ENCODE data around the gene RIC3.

The RIC3 gene

DNA sequence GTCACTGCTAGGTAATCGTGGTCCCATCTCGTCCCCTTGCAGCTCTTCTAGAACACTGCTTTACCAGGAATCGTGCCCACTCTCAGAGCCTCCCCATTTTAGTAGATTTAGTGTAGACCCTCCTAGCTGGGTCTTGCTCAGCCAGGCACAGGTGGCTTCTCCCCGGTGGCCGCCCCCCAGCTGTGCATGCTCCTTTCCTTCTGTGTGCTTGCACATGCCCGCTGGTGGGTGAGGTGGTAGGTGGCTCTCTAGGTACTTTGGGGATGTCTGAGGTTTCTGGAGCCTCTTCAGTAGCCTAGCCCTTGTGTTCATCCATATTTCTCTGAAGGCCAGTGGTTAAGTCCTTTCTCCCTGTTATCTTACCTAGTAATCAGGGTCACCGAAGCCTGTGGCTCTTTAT, 82.3 kb downstream of the RIC3 start:
- DNase-seq (ENCODE audit: low spot score): no peak

DNA sequence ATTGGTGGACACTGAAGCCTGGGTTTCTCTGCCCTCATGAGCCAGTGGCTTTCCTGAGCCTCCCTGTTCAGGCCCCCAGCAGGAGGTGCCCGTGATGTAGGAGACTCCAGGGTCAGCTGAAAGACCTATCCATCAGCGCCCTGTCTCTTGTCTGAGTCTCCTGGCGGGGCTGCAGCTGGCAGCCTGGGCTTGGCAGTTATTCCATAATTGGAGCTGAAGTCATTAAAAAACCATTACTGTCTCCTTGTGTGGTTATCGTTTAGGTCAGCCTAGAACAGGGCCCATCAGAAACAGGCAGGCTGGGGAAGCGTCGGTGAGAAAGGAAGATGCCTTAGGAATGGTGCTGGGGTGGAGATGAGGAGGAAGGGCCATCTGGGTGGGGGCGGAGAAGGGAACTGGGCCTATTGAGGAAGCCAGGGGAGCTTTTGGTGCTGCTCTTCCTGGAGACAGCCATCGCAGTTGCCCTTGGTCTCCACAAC, 82.8 kb downstream of the RIC3 start:
- no peak for DNase-seq (ENCODE audit: low spot score)

DNA sequence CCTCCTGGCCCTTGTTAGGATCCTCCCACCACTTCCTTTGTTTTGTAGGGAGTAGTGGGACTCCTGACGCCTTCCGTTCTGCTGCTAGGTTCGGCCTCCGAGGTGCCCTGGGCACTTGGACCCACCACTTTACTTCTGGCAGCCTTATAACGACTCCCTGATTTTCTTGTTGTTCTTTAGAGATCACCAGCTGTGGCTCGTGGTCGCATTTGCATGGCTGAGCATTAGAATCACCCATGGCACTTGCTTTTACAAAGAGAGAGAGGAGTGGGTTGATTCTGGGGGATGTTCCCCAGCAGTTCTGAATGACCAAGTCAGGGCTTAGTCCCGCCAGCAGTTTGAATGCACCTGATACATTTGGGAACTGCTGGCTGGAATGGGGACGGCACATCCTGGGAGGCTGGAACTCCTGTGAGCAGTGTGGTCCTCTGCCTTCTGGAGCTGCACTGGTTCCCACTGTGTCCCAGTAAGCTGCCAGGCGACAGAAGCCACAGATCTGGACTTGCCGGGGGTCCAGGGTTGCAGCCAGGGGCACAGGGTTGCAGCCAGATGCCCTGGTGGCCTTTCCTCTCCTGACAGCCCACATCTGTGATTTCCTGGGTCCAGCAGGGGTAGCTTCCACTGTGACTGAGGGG, 83.7 kb downstream of the RIC3 start:
- no peak for DNase-seq (ENCODE audit: low spot score)

DNA sequence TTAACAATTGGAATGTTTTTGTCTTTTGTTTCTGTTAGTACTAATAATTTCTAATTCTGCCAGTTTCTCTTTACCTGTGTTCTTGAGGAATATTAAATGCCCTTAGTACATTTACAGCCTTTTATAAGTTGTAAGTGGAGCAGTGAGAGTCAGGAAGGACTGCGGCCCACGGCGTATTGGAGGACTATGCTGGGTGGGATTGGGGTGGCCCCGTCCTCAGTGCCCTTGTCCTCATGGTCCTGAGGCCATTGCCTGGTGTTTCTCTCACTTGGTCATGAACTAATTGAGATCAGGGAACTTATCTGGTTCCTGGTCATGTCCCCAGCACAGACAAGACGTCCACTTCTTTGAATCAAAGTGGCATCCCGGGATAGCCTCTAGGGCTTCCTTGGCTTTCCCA, 84.5 kb downstream of the RIC3 start:
- DNase-seq (ENCODE audit: low spot score): no peak

- no peak for DNase-seq (ENCODE audit: low spot score)
Measured at GRCh38 chr11:8083871-8084281, 84.9 kb downstream of the RIC3 start.

DNA sequence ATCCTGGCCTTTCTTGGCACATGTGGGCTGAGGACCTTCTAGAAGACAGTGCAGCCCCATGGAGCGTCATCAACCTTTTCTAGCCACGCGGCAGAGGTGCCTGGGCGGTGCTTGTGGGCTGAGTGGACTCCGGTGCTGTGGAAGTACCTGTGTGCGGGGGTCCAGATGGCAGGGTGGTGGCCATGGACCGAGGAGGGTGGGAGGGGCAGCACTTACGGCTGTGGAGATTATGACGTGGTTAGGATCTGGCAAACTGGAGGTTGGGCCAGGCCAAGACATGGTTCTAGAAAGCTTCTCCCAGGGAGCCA, 85.8 kb downstream of the RIC3 start:
- DNase-seq (ENCODE audit: low spot score): no peak

- no peak for DNase-seq (ENCODE audit: low spot score)
Measured at GRCh38 chr11:8082391-8083087, 86.3 kb downstream of the RIC3 start.

- no peak for DNase-seq (ENCODE audit: low spot score)
Measured at GRCh38 chr11:8081591-8082250, 87.1 kb downstream of the RIC3 start.

GRCh38 chr11:8080674-8081590, 87.9 kb downstream of the RIC3 start, which contains the start of gene TUB:
Gene TUB, plus strand, starts transcription at chr11:8081211. Its CDS starts 300 bp downstream, at chr11:8081511.
- DNase-seq (ENCODE audit: low spot score): peak; percentile 40

DNA sequence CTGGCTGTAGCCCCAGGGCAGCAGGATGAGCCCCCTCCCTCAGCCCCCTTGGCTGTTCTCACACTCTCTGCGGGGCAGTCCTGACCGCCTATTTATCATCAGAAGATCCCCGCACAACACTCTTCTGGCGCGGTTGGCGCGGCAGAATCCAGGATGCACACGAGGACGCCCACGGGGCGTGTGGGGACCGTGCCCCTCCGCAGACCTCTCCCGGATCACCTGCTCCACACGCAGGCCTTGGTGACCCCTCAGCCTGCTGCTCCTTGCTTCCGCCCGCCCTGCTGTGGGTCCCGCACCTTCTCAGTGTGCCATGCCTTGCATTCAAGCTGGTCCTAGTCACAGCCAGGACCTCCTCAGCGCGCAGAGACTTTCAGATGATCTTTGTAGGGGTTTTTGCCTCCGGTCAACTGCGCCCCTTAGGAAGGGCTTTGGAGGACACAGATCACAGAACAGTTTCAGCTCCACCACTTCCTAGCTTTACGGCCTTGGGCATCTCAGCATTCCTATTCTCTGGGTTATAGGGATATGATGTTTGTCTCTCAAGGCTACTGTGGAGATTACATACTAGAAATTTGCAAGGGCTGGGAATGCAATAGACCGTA, 88.7 kb downstream of the RIC3 start:
- DNase-seq (ENCODE audit: low spot score): no peak

DNA sequence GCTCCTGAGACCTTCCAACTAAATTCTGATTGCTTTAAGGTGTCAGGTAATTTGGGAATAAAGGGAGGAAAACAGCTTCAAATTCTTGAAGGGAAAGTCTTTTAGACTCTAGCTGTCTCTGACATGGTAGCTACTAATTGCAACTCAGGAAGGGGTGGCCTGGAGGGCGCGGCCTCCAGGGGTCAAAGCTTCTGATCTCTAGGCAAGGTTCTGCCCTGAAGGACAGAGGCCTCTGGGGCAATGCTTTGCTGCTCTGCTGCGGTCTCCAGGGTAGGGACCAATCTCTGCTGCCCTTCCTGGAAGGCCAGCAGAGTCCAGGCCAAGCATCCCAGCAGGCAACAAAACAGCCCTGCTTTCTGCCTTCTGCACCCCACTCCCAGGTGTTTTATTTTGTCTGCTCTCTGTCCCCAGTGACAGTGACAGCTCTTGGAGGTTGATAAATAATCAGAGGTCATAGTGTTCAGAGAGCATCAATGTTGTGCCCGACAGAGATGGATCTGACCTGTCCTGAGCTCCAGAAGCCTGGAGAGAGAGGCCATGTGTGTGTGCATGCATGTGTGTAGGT, 89.6 kb downstream of the RIC3 start:
- DNase-seq (ENCODE audit: low spot score): no peak

- no peak for DNase-seq (ENCODE audit: low spot score)
Measured at GRCh38 chr11:8075119-8075726, 93.6 kb downstream of the RIC3 start.

GRCh38 chr11:8071616-8072581, 96.9 kb downstream of the RIC3 start:
- no peak for DNase-seq (ENCODE audit: low spot score)

DNA sequence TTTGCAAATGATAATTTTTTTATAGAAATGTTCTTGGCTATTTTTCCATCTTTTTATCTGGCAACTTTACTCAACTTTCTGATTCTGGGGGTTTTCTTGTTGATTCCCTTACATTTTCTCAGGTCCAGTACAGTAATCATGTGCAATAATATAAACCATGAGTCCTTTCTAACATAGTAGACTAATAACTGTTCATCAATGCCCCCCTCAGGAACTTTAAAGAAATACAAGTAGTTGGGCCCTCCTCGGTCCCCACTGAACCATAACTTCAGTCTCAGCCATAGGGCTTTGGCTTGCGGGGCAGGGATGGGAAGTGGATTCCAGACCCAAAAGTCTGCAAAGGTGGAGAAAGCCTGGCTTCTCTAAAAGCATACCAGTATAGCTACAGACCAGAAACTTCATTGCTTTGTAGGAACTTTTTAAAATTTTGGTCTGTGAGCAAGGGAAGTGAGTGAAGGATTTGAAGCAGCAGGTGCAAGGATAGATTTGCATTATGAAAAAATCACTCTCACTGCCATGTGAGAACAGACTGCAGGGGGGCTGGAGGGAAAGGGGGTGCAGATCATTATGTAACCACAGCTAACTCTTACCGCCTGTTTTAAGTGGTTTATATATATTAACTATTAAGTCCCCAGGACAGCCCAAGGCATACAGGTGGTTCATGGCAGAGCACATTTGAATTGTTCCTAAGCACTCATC, 98.3 kb downstream of the RIC3 start:
- peak; percentile 65 for DNase-seq (ENCODE audit: low spot score)

GRCh38 chr11:8069771-8070170, 99.1 kb downstream of the RIC3 start:
- DNase-seq (ENCODE audit: low spot score): no peak

- no peak for DNase-seq (ENCODE audit: low spot score)
Measured at GRCh38 chr11:8068605-8069221, 100.1 kb downstream of the RIC3 start.

DNA sequence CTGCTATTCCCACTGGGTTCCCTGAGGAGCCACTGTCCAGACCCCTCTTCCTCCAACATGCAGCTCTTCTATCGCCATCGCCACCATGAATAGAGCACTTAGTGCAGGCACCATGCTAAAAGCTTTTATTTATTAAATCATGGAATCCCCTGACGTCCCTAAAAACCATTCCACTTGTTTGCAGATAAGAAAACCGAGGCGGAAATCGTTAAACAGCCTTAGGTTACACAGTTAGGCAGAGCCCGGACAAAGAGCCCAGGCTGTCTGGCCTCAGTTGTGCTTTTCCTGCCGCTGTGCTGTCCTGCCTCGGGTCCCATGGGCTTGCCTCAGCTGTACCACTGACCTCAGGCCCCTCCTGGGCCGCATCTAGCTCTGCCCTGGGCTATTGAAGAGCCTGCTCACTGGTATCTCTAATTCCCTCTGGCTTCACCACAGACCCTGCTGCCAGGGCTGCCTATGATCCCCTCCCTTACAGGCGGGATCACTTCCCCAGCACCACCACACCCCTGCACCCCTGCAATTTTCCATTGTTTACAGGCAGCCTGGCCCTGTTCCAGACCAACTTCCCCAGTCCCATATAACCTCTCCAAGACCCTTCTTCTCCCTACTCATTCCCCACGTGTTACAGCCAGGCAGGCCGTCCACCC, 100.8 kb downstream of the RIC3 start:
- DNase-seq (ENCODE audit: low spot score): no peak

- no peak for DNase-seq (ENCODE audit: low spot score)
Measured at GRCh38 chr11:8067567-8067928, 101.3 kb downstream of the RIC3 start.
